ENCODE data around the gene TMEM132D. TPM values are rescaled to one million over a fixed set of nuclear protein-coding genes. Genes with fewer than 3 reads are reported as not detected.

Gene TMEM132D
- total and polyA plus RNA-seq, 8 donors: 0.19 to 2.8 (median 0.46) TPM

GRCh38 chr12:129331356-129332085, 572.3 kb downstream of the TMEM132D start:
- ATAC-seq: no peak
- intact Hi-C loops (cut with DNase I): no loop called here
- FAIRE-seq: no peak

GRCh38 chr12:129328235-129328634, 575.6 kb downstream of the TMEM132D start:
- DNase-seq: no peak
- Histone ChIP-seq H3K4me1 (no peaks in the 10 kb centered on the region), H3K27ac (no peak overlapping the region), H3K4me3 (no peak overlapping the region), H3K9me3 (no peaks in the 10 kb centered on the region), H3K27me3 (peaks cover 0 to 6% (median 0%) of the 10 kb centered on the region in 4 donors), H3K36me3 (no peaks in the 10 kb centered on the region)
- ATAC-seq: no peak
- 48 to 56% methylated on average over 4 of the region's 4 CpGs for WGBS, 2 donors
- intact Hi-C loops (cut with DNase I): no loop called here
- no peak for TF ChIP-seq CTCF (IDR thresholded peaks at IDR 0.05)
- FAIRE-seq: no peak

More at GRCh38 chr12:129331356-129332085, 572.3 kb downstream of the TMEM132D start:
- peaks cover 0 to 3% (median 0%) of the 10 kb centered on the region in 4 donors for H3K27me3 ChIP-seq
- no peak overlapping the region for H3K27ac ChIP-seq
- H3K4me1 ChIP-seq: no peaks in the 10 kb centered on the region
- H3K9me3 ChIP-seq: no peaks in the 10 kb centered on the region
- no peak for TF ChIP-seq CTCF (IDR thresholded peaks at IDR 0.05)
- H3K4me3 ChIP-seq: no peak overlapping the region
- no peaks in the 10 kb centered on the region for H3K36me3 ChIP-seq
- DNase-seq: no peak
- WGBS, 2 donors: 41 to 56% methylated on average over 7 of the region's 7 CpGs

DNA sequence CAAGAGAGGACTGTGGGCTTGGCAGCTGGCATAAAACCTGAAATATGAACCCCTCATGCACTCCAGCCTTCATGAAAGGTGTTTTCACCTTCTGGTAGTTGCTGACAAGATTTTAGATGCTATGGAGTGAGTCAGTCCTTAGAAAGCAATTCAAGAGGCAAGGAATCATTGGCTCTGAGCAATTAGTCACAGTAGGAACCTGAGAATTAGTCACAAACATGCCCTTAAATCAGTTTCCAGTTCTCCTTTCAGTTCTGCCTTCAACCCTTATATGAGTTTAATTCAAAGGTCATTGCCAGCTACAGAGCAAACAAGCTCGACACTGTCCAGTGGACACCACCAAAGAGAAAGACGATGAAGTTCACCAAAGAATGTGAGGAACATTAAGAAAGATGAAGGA, 578.3 kb downstream of the TMEM132D start:
- TF ChIP-seq CTCF (IDR thresholded peaks at IDR 0.05): no peak
- Histone ChIP-seq H3K9me3 (no peaks in the 10 kb centered on the region), H3K4me1 (no peaks in the 10 kb centered on the region), H3K27me3 (peaks cover 0 to 6% (median 0%) of the 10 kb centered on the region in 4 donors), H3K4me3 (no peak overlapping the region), H3K27ac (no peak overlapping the region), H3K36me3 (no peaks in the 10 kb centered on the region)
- ATAC-seq: no peak
- intact Hi-C loops (cut with DNase I): no loop called here
- 60 to 71% methylated on average over 2 of the region's 2 CpGs for WGBS, 2 donors
- FAIRE-seq: no peak
- DNase-seq: no peak

DNA sequence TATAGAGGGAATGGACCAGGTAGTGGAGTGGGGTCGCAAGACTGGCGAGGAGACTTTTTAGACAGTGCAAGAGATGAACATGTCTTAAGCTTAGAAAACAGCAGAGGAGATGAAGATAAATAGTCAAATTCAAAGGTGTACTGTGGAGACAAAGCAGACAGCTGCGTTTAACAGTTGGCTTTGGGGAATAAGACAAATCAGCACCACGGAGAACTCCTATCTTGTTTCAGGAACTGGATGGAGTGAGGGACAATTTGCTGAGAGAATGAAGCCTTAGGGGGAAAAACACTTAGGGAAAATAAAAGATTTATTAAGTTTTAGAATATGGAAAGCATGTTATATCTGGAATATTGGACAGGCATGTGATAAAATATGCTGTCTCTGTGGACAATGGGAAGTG, 591.8 kb downstream of the TMEM132D start:
- 43 to 53% methylated on average over 4 of the region's 4 CpGs for WGBS, 2 donors
- DNase-seq: no peak
- FAIRE-seq: no peak
- no peak overlapping the region for H3K27ac ChIP-seq
- TF ChIP-seq CTCF (IDR thresholded peaks at IDR 0.05): no peak
- intact Hi-C loops (cut with DNase I): no loop called here
- no peaks in the 10 kb centered on the region for H3K27me3 ChIP-seq
- H3K4me1 ChIP-seq: no peaks in the 10 kb centered on the region
- H3K36me3 ChIP-seq: no peaks in the 10 kb centered on the region
- H3K4me3 ChIP-seq: no peak overlapping the region
- no peak for ATAC-seq
- no peaks in the 10 kb centered on the region for H3K9me3 ChIP-seq

DNA sequence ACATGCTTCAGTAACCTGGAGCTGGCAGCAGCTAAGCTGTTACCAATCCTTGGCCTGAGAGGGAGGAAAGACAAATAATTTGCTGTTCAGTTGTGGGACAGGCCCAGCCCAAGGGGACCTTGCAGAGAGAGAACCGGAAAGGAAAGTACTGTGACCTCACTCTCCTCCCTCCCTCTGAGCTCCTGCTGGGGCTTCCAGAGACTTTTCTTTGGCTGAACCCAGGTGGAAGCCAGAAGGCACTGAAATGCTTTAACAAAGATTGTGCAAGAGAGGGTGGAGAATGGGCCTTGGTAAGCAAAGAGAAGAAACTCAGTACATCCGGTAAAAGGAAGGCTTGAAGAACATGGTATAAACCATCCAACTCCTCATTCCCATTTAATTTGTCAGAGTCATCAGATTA, 593.5 kb downstream of the TMEM132D start:
- 61 to 69% methylated on average over 2 of the region's 2 CpGs for WGBS, 2 donors
- ATAC-seq (no peak), FAIRE-seq (no peak)

More for the DNA sequence above, 593.5 kb downstream of the TMEM132D start:
- no peaks in the 10 kb centered on the region for H3K4me1 ChIP-seq
- H3K36me3 ChIP-seq: no peaks in the 10 kb centered on the region
- no peaks in the 10 kb centered on the region for H3K27me3 ChIP-seq
- H3K9me3 ChIP-seq: no peaks in the 10 kb centered on the region
- intact Hi-C loops (cut with DNase I): no loop called here
- no peak for DNase-seq
- no peak for TF ChIP-seq CTCF (IDR thresholded peaks at IDR 0.05)
- no peak overlapping the region for H3K4me3 ChIP-seq
- H3K27ac ChIP-seq: no peak overlapping the region
